Measurements from ENCODE around the gene GPATCH1.

DNA sequence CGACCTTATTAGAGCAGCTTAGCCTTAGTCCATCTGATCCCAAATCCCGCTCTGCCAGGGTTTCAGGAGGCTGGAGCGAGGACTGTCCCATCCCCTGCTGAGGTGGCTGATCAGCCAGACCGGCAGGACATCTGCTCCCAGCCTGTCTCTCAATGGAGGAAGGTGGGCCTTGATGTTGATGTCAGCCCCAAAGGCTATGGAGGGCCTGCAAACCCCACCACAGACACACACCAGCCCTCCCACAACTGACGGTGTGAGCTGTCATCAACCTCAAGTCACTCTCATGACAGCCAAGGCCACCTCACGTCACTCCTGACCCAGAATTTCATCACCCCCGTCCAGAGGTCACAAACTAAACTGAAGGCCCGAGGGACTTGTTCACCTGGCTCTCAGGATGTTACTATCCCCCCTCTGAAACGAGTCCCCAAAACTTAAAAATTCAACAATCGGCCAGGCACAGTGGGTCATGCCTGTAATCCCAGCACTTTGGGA lies 41.8 kb upstream of the GPATCH1 start:
- TF ChIP-seq YY1 (IDR thresholded peaks at IDR 0.05; ENCODE audit: low read depth, low read length) (no peak), BHLHE40 (IDR thresholded peaks at IDR 0.05; ENCODE audit: borderline replicate concordance in 1 of 2, low read depth in 2 of 2, low read length in 1 of 2) (no peak), CREM (IDR thresholded peaks at IDR 0.05; ENCODE audit: low read depth) (no peak), ZNF274 (IDR thresholded peaks at IDR 0.05; ENCODE audit: insufficient read depth, insufficient read length) (no peak), MYB (IDR thresholded peaks at IDR 0.05; ENCODE audit: borderline replicate concordance, low read depth, low read length) (no peak), POLR2AphosphoS5 (IDR thresholded peaks at IDR 0.05; ENCODE audit: low read length) (no peak), MTA3 (IDR thresholded peaks at IDR 0.05; ENCODE audit: borderline replicate concordance, low read length) (no peak), NR2F1 (conservative IDR thresholded peaks at IDR 0.05) (no peak), SP1 (IDR thresholded peaks at IDR 0.05; ENCODE audit: low read depth, low read length) (no peak), SIN3A (IDR thresholded peaks at IDR 0.05; ENCODE audit: low read depth, low read length) (no peak), ZZZ3 (IDR thresholded peaks at IDR 0.05; ENCODE audit: control insufficient read depth, insufficient read length, low read depth) (no peak)
- TF ChIP-seq, protein P1, sequence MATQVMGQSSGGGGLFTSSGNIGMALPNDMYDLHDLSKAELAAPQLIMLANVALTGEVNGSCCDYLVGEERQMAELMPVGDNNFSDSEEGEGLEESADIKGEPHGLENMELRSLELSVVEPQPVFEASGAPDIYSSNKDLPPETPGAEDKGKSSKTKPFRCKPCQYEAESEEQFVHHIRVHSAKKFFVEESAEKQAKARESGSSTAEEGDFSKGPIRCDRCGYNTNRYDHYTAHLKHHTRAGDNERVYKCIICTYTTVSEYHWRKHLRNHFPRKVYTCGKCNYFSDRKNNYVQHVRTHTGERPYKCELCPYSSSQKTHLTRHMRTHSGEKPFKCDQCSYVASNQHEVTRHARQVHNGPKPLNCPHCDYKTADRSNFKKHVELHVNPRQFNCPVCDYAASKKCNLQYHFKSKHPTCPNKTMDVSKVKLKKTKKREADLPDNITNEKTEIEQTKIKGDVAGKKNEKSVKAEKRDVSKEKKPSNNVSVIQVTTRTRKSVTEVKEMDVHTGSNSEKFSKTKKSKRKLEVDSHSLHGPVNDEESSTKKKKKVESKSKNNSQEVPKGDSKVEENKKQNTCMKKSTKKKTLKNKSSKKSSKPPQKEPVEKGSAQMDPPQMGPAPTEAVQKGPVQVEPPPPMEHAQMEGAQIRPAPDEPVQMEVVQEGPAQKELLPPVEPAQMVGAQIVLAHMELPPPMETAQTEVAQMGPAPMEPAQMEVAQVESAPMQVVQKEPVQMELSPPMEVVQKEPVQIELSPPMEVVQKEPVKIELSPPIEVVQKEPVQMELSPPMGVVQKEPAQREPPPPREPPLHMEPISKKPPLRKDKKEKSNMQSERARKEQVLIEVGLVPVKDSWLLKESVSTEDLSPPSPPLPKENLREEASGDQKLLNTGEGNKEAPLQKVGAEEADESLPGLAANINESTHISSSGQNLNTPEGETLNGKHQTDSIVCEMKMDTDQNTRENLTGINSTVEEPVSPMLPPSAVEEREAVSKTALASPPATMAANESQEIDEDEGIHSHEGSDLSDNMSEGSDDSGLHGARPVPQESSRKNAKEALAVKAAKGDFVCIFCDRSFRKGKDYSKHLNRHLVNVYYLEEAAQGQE (IDR thresholded peaks at IDR 0.05; ENCODE audit: low read depth, low read length): no peak
- TF ChIP-seq, protein P2, sequence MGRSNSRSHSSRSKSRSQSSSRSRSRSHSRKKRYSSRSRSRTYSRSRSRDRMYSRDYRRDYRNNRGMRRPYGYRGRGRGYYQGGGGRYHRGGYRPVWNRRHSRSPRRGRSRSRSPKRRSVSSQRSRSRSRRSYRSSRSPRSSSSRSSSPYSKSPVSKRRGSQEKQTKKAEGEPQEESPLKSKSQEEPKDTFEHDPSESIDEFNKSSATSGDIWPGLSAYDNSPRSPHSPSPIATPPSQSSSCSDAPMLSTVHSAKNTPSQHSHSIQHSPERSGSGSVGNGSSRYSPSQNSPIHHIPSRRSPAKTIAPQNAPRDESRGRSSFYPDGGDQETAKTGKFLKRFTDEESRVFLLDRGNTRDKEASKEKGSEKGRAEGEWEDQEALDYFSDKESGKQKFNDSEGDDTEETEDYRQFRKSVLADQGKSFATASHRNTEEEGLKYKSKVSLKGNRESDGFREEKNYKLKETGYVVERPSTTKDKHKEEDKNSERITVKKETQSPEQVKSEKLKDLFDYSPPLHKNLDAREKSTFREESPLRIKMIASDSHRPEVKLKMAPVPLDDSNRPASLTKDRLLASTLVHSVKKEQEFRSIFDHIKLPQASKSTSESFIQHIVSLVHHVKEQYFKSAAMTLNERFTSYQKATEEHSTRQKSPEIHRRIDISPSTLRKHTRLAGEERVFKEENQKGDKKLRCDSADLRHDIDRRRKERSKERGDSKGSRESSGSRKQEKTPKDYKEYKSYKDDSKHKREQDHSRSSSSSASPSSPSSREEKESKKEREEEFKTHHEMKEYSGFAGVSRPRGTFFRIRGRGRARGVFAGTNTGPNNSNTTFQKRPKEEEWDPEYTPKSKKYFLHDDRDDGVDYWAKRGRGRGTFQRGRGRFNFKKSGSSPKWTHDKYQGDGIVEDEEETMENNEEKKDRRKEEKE (IDR thresholded peaks at IDR 0.05): no peak
